ENCODE data around the gene MTARC2. TPM values are rescaled to one million over a fixed set of nuclear protein-coding genes. Genes with fewer than 3 reads are reported as not detected.

The MTARC2 gene
- total and polyA plus RNA-seq, 7 donors = 4.8 to 22.7 (median 11.9) TPM

DNA sequence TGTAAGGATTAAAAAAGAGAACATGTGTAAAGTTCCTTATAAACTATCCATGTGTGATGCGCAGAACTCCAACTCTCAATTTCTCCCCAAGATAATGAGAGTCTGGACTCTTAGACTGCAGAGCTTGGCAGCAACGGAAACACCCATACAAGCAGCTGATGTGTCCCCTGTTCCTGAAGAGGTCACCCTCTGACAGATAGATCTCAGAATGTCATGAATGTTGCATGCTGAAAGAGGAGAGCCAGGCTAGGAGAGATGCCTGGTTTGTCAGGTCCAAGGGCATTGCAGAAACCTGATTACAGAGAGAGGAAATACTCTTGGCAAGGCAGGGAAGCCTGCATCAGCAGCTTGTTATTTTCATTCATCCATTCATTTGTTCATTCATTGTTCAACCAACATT is 62.8 kb downstream of the MTARC2 start:
- Histone ChIP-seq H3K9me3 (no peaks in the 10 kb centered on the region), H3K4me1 (peaks cover 0 to 71% (median 67%) of the 10 kb centered on the region in 4 donors), H3K36me3 (no peaks in the 10 kb centered on the region), H3K27me3 (no peaks in the 10 kb centered on the region), H3K4me3 (no peak overlapping the region), H3K27ac (peak overlapping the region in 3 of 4 donors; percentile 46 to 77 (median 58))
- no peak for DNase-seq
- 74 to 98% methylated on average over 2 of the region's 2 CpGs for WGBS, 2 donors
- intact Hi-C loops (cut with DNase I) = loop anchor here (1.0 to 10.0 kb wide), 5 partner anchors 71 to 1644 kb away; no protein-coding TSS in a partner anchor
- TF ChIP-seq EP300 (IDR thresholded peaks at IDR 0.05) = no peak
- no peak for TF ChIP-seq POLR2AphosphoS5 (IDR thresholded peaks at IDR 0.05)
- TF ChIP-seq, protein P1, sequence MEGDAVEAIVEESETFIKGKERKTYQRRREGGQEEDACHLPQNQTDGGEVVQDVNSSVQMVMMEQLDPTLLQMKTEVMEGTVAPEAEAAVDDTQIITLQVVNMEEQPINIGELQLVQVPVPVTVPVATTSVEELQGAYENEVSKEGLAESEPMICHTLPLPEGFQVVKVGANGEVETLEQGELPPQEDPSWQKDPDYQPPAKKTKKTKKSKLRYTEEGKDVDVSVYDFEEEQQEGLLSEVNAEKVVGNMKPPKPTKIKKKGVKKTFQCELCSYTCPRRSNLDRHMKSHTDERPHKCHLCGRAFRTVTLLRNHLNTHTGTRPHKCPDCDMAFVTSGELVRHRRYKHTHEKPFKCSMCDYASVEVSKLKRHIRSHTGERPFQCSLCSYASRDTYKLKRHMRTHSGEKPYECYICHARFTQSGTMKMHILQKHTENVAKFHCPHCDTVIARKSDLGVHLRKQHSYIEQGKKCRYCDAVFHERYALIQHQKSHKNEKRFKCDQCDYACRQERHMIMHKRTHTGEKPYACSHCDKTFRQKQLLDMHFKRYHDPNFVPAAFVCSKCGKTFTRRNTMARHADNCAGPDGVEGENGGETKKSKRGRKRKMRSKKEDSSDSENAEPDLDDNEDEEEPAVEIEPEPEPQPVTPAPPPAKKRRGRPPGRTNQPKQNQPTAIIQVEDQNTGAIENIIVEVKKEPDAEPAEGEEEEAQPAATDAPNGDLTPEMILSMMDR (IDR thresholded peaks at IDR 0.05) = no peak
- TF ChIP-seq POLR2A (IDR thresholded peaks at IDR 0.05) = no peak

DNA sequence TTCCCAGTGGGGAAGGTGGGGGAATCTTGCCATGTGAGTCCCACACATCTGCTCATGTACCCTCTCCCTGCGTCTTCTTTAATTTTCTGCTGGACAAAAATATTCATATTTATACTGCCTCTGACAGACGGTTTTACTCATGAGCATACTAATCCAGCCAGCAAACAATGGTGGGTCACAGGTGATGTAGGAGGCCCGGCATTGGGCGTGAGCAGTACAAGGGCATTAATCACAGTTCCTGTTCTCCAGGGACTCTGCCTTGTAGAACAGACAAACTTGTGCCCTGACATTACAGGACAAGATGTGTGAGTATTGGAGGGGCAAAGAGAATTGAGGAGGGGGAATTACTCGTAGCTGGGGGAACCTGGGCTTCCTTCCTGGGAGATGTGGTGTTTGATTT is 63.6 kb downstream of the MTARC2 start:
- intact Hi-C loops (cut with DNase I) = loop anchor here (5.0 to 10.0 kb wide), 4 partner anchors 391 to 1643 kb away; no protein-coding TSS in a partner anchor
- WGBS, 2 donors = 88 to 94% methylated on average over 5 of the region's 5 CpGs

DNA sequence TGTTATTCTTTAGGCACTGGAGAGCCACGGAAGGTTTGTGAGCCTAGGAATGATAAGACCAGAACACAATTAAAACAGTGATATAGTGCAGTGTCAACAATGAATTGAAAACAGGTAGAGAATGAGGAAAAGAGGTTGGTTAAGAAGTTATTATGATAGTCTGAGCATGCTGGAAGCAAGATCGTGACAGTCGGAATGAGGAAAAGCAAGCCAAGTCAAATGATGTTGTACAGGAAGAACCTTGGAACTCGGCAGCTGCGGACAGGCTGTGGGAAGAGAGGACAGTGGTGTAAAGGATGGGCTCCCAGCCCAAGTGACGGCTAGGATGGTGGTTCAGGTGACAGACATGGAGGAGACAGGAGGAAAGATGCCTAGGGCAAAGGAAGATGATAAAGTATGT is 64.2 kb downstream of the MTARC2 start:
- no peak for DNase-seq
- Histone ChIP-seq H3K36me3 (no peaks in the 10 kb centered on the region), H3K4me3 (no peak overlapping the region), H3K4me1 (peaks cover 0 to 85% (median 81%) of the 10 kb centered on the region in 4 donors), H3K9me3 (no peaks in the 10 kb centered on the region), H3K27me3 (no peaks in the 10 kb centered on the region), H3K27ac (no peak overlapping the region)
- WGBS, 2 donors = 67 to 68% methylated on average over 6 of the region's 6 CpGs
- TF ChIP-seq POLR2A (IDR thresholded peaks at IDR 0.05) (no peak), EP300 (IDR thresholded peaks at IDR 0.05) (no peak), POLR2AphosphoS5 (IDR thresholded peaks at IDR 0.05) (peak in 2 of 4 donors; percentile 37 to 44)
- TF ChIP-seq, protein P1 (IDR thresholded peaks at IDR 0.05) = no peak
- intact Hi-C loops (cut with DNase I) = loop anchor here (5.0 to 10.0 kb wide), 4 partner anchors 390 to 1642 kb away; no protein-coding TSS in a partner anchor

More for the DNA sequence above, 63.6 kb downstream of the MTARC2 start:
- H3K9me3 ChIP-seq = no peaks in the 10 kb centered on the region
- H3K36me3 ChIP-seq = no peaks in the 10 kb centered on the region
- H3K4me3 ChIP-seq = no peak overlapping the region
- no peak for DNase-seq
- TF ChIP-seq POLR2A (IDR thresholded peaks at IDR 0.05) = no peak
- TF ChIP-seq EP300 (IDR thresholded peaks at IDR 0.05) = no peak
- TF ChIP-seq POLR2AphosphoS5 (IDR thresholded peaks at IDR 0.05) = no peak
- TF ChIP-seq, protein P1 (IDR thresholded peaks at IDR 0.05) = no peak
- peaks cover 0 to 79% (median 75%) of the 10 kb centered on the region in 4 donors for H3K4me1 ChIP-seq
- no peaks in the 10 kb centered on the region for H3K27me3 ChIP-seq
- no peak overlapping the region for H3K27ac ChIP-seq

DNA sequence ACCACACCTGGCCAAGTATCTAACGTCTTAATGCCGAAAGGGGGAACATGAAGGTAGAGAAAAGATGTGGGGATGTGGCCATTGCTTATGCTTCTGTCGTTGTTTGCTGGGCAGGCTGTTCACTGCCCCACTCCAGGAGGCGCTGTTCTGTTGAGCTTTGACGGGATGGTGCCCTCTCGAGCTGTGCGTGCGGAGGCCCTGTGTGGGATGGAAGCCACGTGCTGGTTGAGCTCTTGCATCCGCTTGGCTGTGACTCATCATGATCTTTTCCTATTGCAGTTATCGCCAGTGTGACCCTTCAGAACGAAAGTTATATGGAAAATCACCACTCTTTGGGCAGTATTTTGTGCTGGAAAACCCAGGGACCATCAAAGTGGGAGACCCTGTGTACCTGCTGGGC is 64.9 kb downstream of the MTARC2 start:
- no peak for DNase-seq
- no peak for TF ChIP-seq POLR2A (IDR thresholded peaks at IDR 0.05)
- TF ChIP-seq POLR2AphosphoS5 (IDR thresholded peaks at IDR 0.05) = no peak
- TF ChIP-seq, protein P1 (IDR thresholded peaks at IDR 0.05) = no peak
- no peak for TF ChIP-seq EP300 (IDR thresholded peaks at IDR 0.05)
- 82 to 92% methylated on average over 12 of the region's 12 CpGs for WGBS, 2 donors
- H3K4me3 ChIP-seq = no peak overlapping the region
- H3K27ac ChIP-seq = no peak overlapping the region
- intact Hi-C loops (cut with DNase I) = loop anchor here (5.0 to 10.0 kb wide), 4 partner anchors 389 to 1642 kb away; no protein-coding TSS in a partner anchor
- H3K4me1 ChIP-seq = peaks cover 0 to 87% (median 83%) of the 10 kb centered on the region in 4 donors
- H3K27me3 ChIP-seq = no peaks in the 10 kb centered on the region
- H3K9me3 ChIP-seq = no peaks in the 10 kb centered on the region
- H3K36me3 ChIP-seq = no peaks in the 10 kb centered on the region

All from sigmoid colon (tissue), 7 donors.